ENCODE results near the gene PTPRM.

DNA sequence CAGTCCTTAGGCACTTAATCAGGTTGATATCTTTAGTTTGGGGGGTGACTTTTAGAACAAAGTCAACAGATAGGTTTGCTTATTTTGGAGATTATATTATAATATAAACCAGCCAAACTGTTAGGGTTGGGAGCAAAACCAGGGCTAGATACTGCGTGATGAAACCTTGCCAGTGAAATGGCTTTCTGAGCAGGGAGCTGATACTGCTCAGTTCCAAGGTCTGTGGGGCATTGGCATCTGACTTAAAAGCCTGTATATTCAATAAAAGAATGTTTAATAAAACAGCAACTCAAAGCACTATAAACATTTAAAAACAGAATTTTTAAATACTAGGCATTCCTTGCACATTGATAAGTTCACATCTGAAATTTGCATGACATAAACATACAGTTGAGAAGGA is 19.3 kb downstream of the PTPRM start:
- TF ChIP-seq GABPB1 (CRISPR knock-in tag; IDR thresholded peaks at IDR 0.05): no peak
- TF ChIP-seq, protein P1, sequence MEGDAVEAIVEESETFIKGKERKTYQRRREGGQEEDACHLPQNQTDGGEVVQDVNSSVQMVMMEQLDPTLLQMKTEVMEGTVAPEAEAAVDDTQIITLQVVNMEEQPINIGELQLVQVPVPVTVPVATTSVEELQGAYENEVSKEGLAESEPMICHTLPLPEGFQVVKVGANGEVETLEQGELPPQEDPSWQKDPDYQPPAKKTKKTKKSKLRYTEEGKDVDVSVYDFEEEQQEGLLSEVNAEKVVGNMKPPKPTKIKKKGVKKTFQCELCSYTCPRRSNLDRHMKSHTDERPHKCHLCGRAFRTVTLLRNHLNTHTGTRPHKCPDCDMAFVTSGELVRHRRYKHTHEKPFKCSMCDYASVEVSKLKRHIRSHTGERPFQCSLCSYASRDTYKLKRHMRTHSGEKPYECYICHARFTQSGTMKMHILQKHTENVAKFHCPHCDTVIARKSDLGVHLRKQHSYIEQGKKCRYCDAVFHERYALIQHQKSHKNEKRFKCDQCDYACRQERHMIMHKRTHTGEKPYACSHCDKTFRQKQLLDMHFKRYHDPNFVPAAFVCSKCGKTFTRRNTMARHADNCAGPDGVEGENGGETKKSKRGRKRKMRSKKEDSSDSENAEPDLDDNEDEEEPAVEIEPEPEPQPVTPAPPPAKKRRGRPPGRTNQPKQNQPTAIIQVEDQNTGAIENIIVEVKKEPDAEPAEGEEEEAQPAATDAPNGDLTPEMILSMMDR (IDR thresholded peaks at IDR 0.05): no peak
